Activated T-cell treated with anti-CD3 and anti-CD28 coated beads, Interleukin-2, amount 50 U/mL, for 24 hours (primary cell): Measurements from ENCODE around the gene SCML2.
"Not testable (repeated sequence)": the region's sequence is repeated elsewhere in the genome, so short reads cannot be mapped to it uniquely, and the experiment has no call there.

Experiments
- DNase-seq: peaks from one replicate; pipeline ENCODE4 v3.0.0-alpha.2; 2020
- H3K27ac Mint-ChIP-seq: 2 replicates; pipeline ENCODE4 v1.8.0; 2020; ENCODE audit warnings: mild to moderate bottlenecking, mixed read lengths
- H3K27me3 Mint-ChIP-seq: 2 replicates; pipeline ENCODE4 v1.8.0; 2020; ENCODE audit warnings: mixed read lengths
- H3K36me3 Mint-ChIP-seq: 2 replicates; pipeline ENCODE4 v1.8.0; 2020; ENCODE audit warnings: low read depth, mixed read lengths
- H3K4me1 Mint-ChIP-seq: 2 replicates; pipeline ENCODE4 v1.8.0; 2020; ENCODE audit warnings: low read depth, mixed read lengths
- H3K4me3 Mint-ChIP-seq: 2 replicates; pipeline ENCODE4 v1.8.0; 2020; ENCODE audit warnings: mild to moderate bottlenecking, moderate library complexity, mixed read lengths
- H3K9me3 Mint-ChIP-seq: 2 replicates; pipeline ENCODE4 v1.8.0; 2020; ENCODE audit warnings: mixed read lengths

Gene SCML2

GRCh38 chrX:18354369-18355223, at the start of gene SCML2:
Gene SCML2 (minus strand): TSS chrX:18354688. CDS start chrX:18334071, 20,617 bp downstream.
- Mint-ChIP-seq H3K36me3 (no peaks in the 10 kb centered on the region), H3K27me3 (peaks cover 48% of the 10 kb centered on the region)

DNA sequence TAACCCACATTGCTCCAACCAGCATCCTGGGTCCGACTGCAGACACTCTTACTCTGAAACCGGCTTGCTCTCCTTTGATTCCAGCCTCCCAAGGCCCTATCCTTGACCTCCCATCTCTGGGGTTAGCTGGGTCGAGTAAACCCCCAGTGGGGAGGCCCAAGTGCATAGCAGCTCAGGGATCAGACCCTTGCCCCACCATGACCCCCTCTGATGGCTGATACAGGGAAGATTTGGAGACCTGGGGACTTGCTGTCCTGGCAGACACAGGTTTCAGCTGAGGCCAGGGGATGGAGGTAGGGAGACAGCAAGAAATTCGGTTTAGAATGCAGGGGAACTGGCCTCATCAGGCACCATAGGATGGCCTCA, 47.3 kb upstream of the SCML2 start:
- H3K36me3 Mint-ChIP-seq: no peaks in the 10 kb centered on the region
- H3K4me1 Mint-ChIP-seq: no peaks in the 10 kb centered on the region
- DNase-seq: no peak
- no peak overlapping the region for H3K4me3 Mint-ChIP-seq
- H3K9me3 Mint-ChIP-seq: no peaks in the 10 kb centered on the region
- H3K27ac Mint-ChIP-seq: no peak overlapping the region
- no peaks in the 10 kb centered on the region for H3K27me3 Mint-ChIP-seq

More at GRCh38 chrX:18354369-18355223, at the start of gene SCML2:
- H3K9me3 Mint-ChIP-seq: no peaks in the 10 kb centered on the region
- peak within 1 kb of the TSS; percentile 44 for H3K27ac Mint-ChIP-seq
- peak; percentile 70 for DNase-seq
- peak within 1 kb of the TSS; percentile 79 for H3K4me3 Mint-ChIP-seq
- peaks cover 12% of the 10 kb centered on the region for H3K4me1 Mint-ChIP-seq

DNA sequence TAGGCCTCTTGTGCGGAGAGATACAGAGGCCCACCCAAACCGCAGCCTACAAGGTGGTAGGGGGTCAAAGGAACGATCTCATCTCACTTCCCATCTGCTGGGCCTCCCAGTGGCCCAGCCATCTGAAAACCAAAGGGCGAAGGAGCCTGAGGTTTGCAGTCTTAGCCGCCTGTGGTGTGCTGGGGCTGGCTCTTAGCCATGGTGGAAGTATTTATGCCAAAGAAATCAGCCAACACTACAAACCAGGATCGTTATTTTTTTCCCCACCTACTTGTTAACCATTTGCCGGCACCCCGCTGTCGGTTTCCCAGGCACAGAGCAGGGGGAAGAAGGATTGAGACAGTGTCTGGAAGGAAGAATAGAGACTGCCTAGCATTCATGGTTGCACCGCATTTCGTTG, 40.0 kb upstream of the SCML2 start:
- Mint-ChIP-seq H3K27me3 (peaks cover 6% of the 10 kb centered on the region), H3K4me1 (peaks cover 3% of the 10 kb centered on the region), H3K27ac (no peak overlapping the region), H3K36me3 (no peaks in the 10 kb centered on the region), H3K9me3 (no peaks in the 10 kb centered on the region), H3K4me3 (no peak overlapping the region)
- DNase-seq: no peak

- H3K36me3 Mint-ChIP-seq: no peaks in the 10 kb centered on the region
- peak; percentile 66 for DNase-seq
- H3K4me1 Mint-ChIP-seq: peaks cover 3% of the 10 kb centered on the region
- no peak overlapping the region for H3K4me3 Mint-ChIP-seq
- no peak overlapping the region for H3K27ac Mint-ChIP-seq
- peaks cover 13% of the 10 kb centered on the region for H3K27me3 Mint-ChIP-seq
- H3K9me3 Mint-ChIP-seq: no peaks in the 10 kb centered on the region
Measured at GRCh38 chrX:18390941-18391538, 36.6 kb upstream of the SCML2 start.

DNA sequence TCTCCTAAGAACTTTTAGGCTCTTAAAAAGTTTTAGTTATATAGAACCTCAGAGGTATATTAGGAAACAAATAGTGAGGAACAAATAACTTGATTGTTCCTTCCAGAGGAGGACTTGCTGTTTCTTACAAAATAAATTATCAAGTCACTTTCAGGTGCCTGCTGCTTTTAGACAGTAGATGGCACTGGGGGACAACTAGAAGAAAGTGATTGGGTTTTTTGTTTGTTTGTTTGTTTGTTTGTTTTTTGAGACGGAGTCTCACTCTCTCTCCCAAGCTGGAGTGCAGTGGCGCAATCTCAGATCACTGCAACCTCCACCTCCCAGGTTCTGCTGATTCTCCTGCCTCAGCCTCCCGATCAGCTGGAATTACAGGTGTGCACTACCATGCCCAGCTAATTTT, 35.5 kb upstream of the SCML2 start:
- H3K27ac Mint-ChIP-seq: no peak overlapping the region
- peaks cover 15% of the 10 kb centered on the region for H3K27me3 Mint-ChIP-seq
- peaks cover 3% of the 10 kb centered on the region for H3K4me1 Mint-ChIP-seq
- H3K9me3 Mint-ChIP-seq: no peaks in the 10 kb centered on the region
- DNase-seq: no peak
- no peaks in the 10 kb centered on the region for H3K36me3 Mint-ChIP-seq
- no peak overlapping the region for H3K4me3 Mint-ChIP-seq

DNA sequence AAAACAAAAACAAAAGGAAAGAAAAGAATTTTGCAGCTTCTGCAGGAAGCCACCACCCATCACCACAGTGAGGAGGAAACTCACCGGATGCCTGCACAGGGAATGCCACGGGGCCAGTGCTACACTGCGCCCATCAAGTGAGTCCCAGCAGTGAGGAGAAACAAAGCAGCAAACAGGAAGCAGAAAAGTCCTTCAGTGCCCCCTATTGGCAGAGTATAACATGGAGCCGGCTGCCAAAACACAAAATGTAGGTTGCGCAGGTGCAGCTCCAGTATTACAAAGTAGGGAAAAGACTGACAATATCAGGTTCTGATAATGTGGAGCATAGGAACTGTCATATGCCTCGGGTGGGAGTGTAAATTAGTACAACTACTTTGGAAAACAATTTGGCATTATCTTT, 23.3 kb upstream of the SCML2 start:
- peaks cover 1% of the 10 kb centered on the region for H3K4me1 Mint-ChIP-seq
- H3K27ac Mint-ChIP-seq: no peak overlapping the region
- peaks cover 14% of the 10 kb centered on the region for H3K27me3 Mint-ChIP-seq
- no peaks in the 10 kb centered on the region for H3K9me3 Mint-ChIP-seq
- H3K36me3 Mint-ChIP-seq: no peaks in the 10 kb centered on the region
- H3K4me3 Mint-ChIP-seq: no peak overlapping the region
- DNase-seq: no peak

DNA sequence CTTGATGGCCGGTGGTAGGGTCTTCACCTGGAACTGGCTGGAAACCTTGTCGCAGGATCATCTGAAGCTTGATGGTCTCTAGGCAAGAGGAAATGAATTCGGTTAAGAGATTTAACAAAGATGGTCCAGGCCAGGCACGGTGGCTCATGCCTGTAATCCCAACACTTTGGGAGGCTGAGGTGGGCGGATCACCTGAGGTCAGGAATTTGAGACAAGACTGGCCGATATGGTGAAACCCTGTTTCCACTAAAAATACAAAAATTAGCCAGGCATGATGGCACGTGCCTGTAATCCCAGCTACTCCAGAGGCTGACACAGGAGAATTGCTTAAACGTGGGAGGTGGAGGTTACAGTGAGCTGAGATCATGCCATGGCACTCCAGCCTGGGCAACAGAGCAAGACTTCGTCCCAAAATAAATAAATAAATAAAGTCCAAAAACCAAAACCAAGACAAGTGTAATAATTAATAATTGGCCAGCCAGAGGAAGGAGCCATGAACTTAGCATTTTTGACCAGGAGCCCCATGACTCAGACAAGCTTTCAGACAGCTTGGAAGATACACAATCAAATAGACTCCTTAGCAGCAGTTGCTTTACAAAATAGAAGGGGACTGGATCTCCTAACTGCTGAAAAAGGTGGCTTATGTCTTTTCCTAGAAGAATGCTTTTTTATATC, 20.8 kb upstream of the SCML2 start:
- H3K27ac Mint-ChIP-seq, H3K9me3 Mint-ChIP-seq, DNase-seq, H3K4me1 Mint-ChIP-seq, H3K36me3 Mint-ChIP-seq, H3K4me3 Mint-ChIP-seq: not testable (repeated sequence)
- H3K27me3 Mint-ChIP-seq: peaks cover 11% of the 10 kb centered on the region

- H3K27ac Mint-ChIP-seq, H3K4me3 Mint-ChIP-seq, H3K36me3 Mint-ChIP-seq, H3K4me1 Mint-ChIP-seq, H3K9me3 Mint-ChIP-seq, DNase-seq: not testable (repeated sequence)
- peaks cover 27% of the 10 kb centered on the region for H3K27me3 Mint-ChIP-seq
Measured at GRCh38 chrX:18369096-18369495, 14.6 kb upstream of the SCML2 start.

DNA sequence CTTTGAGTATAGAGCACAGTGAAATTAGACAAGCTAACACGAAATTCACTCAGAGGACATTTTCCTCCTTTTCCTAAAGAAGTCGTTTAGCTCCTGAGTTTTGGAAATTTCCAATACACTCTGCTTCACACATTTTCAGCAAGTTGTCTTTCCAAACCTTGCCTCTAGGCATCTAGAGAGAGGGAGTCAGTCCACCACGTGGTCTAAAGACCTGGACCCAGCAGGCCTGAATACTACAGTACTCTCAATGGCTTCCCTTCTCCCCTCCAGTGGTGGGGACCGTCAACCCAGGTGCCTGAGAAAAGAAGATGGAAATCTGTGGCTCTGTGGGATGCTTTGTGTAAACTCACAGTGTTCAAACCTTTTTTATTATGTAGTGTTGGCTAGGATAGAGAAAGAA, 13.9 kb upstream of the SCML2 start:
- H3K27me3 Mint-ChIP-seq: peaks cover 30% of the 10 kb centered on the region
- no peaks in the 10 kb centered on the region for H3K36me3 Mint-ChIP-seq
- no peaks in the 10 kb centered on the region for H3K9me3 Mint-ChIP-seq
- no peak overlapping the region for H3K4me3 Mint-ChIP-seq
- no peak overlapping the region for H3K27ac Mint-ChIP-seq
- no peak for DNase-seq
- no peaks in the 10 kb centered on the region for H3K4me1 Mint-ChIP-seq

DNA sequence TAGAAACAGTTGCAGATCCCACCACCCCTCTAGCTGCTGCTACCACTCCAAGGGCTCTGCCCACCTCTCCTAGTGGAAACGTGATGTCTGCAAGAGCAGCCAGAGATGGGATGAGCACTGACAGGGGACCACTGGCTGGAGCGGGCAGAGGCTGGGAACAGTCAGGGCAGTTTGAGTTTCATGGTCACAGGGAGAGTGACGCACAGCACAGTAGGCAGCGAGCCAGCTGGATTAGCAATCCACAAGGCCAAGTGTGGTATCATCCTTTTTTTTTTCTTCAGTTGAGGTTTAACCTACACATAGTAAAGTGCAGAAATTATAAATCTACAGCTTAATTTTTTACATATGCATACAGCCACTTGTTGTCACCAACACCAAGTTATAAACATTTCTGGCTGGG, 6.4 kb upstream of the SCML2 start:
- DNase-seq: no peak
- H3K27ac Mint-ChIP-seq: no peak overlapping the region
- no peaks in the 10 kb centered on the region for H3K4me1 Mint-ChIP-seq
- H3K27me3 Mint-ChIP-seq: peaks cover 37% of the 10 kb centered on the region
- no peaks in the 10 kb centered on the region for H3K9me3 Mint-ChIP-seq
- H3K36me3 Mint-ChIP-seq: no peaks in the 10 kb centered on the region
- no peak overlapping the region for H3K4me3 Mint-ChIP-seq

GRCh38 chrX:18353931-18354368, 538 bp downstream of the SCML2 start:
- Mint-ChIP-seq H3K27ac (no peak overlapping the region), H3K4me3 (peak overlapping the region; percentile 79), H3K9me3 (no peaks in the 10 kb centered on the region), H3K36me3 (no peaks in the 10 kb centered on the region), H3K4me1 (peaks cover 12% of the 10 kb centered on the region), H3K27me3 (peaks cover 52% of the 10 kb centered on the region)
- DNase-seq: peak; percentile 47

DNA sequence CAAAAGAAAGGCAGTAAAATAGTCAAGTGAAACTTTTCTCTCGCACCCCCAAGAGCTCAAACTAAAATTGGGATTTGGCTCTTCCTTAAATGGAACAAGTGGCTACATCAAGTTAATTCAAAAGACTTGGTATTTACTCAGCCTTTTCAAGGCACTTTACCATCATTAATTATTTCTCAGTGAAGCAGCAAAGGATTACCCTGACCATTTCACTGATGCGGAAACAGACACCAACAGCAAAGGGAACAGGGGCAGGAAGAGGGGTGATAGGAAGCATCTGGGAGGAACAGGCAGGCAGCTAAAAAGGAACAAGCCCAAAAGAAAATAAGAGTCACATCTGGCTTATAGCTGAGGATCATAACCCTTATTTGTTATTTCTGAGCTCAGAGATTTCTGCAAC, 2.7 kb downstream of the SCML2 start:
- Mint-ChIP-seq H3K27ac (no peak overlapping the region), H3K27me3 (peaks cover 47% of the 10 kb centered on the region), H3K4me1 (peaks cover 12% of the 10 kb centered on the region), H3K9me3 (no peaks in the 10 kb centered on the region), H3K4me3 (no peak overlapping the region), H3K36me3 (no peaks in the 10 kb centered on the region)
- no peak for DNase-seq

DNA sequence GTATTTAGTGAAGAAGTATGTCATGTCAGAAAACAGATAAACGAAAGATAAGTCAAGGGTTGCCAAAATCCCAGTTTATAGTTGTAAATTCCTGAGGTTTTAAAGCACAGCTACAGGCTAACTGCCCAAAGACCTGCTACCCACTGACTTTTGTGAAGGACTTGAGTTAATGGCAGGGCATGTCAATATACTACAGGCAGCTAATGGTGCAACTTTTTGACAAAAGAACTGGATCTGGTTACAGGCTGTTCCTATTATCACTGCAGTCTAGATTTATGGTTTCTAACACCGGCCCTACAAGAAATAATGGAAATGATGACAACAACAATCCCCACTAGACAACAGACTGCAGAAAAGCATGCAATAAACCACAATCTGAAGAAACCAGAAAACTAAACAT, 6.4 kb downstream of the SCML2 start:
- no peak overlapping the region for H3K27ac Mint-ChIP-seq
- no peaks in the 10 kb centered on the region for H3K4me1 Mint-ChIP-seq
- H3K27me3 Mint-ChIP-seq: peaks cover 37% of the 10 kb centered on the region
- no peak overlapping the region for H3K4me3 Mint-ChIP-seq
- DNase-seq: no peak
- H3K9me3 Mint-ChIP-seq: no peaks in the 10 kb centered on the region
- no peaks in the 10 kb centered on the region for H3K36me3 Mint-ChIP-seq

GRCh38 chrX:18309401-18309800, 45.1 kb downstream of the SCML2 start:
- Mint-ChIP-seq H3K9me3 (peaks cover 2% of the 10 kb centered on the region), H3K36me3 (peaks cover 25% of the 10 kb centered on the region), H3K4me1 (no peaks in the 10 kb centered on the region), H3K27me3 (peaks cover 17% of the 10 kb centered on the region), H3K4me3 (no peak overlapping the region), H3K27ac (no peak overlapping the region)
- DNase-seq: no peak

DNA sequence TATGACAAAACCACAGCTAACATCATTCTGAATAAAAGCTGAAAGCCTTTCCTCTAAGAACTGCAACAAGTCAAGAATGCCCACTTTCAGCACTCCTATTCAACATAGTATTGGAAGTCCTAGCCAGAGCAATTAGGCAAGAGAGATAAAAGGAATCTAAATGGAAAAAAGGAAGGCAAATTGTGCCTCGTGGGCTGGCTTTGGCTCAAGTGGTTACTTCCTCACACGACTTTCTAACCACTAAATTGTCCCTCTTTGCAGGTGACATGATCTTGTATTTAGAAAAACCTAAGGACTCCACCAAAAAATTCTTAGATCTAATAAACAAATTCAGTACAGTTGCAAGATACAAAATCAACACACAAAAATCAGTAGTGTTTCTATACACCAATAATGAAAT, 57.2 kb downstream of the SCML2 start:
- H3K4me3 Mint-ChIP-seq: no peak overlapping the region
- H3K4me1 Mint-ChIP-seq: no peaks in the 10 kb centered on the region
- no peak overlapping the region for H3K27ac Mint-ChIP-seq
- peaks cover 2% of the 10 kb centered on the region for H3K36me3 Mint-ChIP-seq
- no peak for DNase-seq
- peaks cover 3% of the 10 kb centered on the region for H3K27me3 Mint-ChIP-seq
- peaks cover 13% of the 10 kb centered on the region for H3K9me3 Mint-ChIP-seq
